CD14-positive monocyte (primary cell): ENCODE data around the gene TBXT. TPM values are rescaled to one million over a fixed set of nuclear protein-coding genes. Genes with fewer than 3 reads are reported as not detected.

Experiments
- DNase-seq, 3 donors: peaks; one replicate each; pipeline ENCODE4 v3.0.0-alpha.2; 2011 to 2022
- H2AFZ ChIP-seq: 2 replicates; pipeline ENCODE4 v1.6.0; 2012; ENCODE audit warnings: mild to moderate bottlenecking, low read depth, low read length, inconsistent platforms; ENCODE audit not compliant: insufficient read depth, poor library complexity, severe bottlenecking
- H3K27ac ChIP-seq, 2 donors: 1 replicate in 1 of 2; 2 replicates in 1 of 2; pipeline ENCODE4 v1.5.1; 2012 to 2013; ENCODE audit warnings: low read length in 2 of 2, control low read depth in 1 of 2, inconsistent platforms in 1 of 2, low read depth in 1 of 2, mild to moderate bottlenecking in 1 of 2
- H3K27me3 ChIP-seq, 2 donors: one replicate each; pipeline versions ENCODE4 v1.6.0 to v1.6.1; 2011 to 2013; ENCODE audit warnings: low read length in 2 of 2; ENCODE audit not compliant: control insufficient read depth in 2 of 2, insufficient read depth in 2 of 2
- H3K36me3 ChIP-seq, 2 donors: replicated peaks in 1 of 2; 1 replicate in 1 of 2; 2 replicates in 1 of 2; pipeline versions ENCODE4 v1.5.1 to v1.6.1; 2012 to 2013; ENCODE audit warnings: low read length in 2 of 2, control low read depth in 1 of 2, inconsistent platforms in 1 of 2, mild to moderate bottlenecking in 1 of 2; ENCODE audit not compliant: insufficient read depth in 2 of 2, control insufficient read depth in 1 of 2
- H3K4me1 ChIP-seq, 2 donors: 1 replicate in 1 of 2; 2 replicates in 1 of 2; pipeline versions ENCODE4 v1.5.1 to v1.6.1; 2012 to 2013; ENCODE audit warnings: low read length in 2 of 2, control low read depth in 1 of 2, inconsistent platforms in 1 of 2, mild to moderate bottlenecking in 1 of 2, moderate library complexity in 1 of 2; ENCODE audit not compliant: insufficient read depth in 2 of 2, control insufficient read depth in 1 of 2
- H3K4me2 ChIP-seq: replicated peaks from 2 replicates; pipeline ENCODE3; 2012; ENCODE audit warnings: low read length, moderate library complexity, mild to moderate bottlenecking; ENCODE audit not compliant: poor library complexity, severe bottlenecking; ENCODE audit errors: extremely low read depth
- H3K4me3 ChIP-seq, 3 experiments: fragments of 200-600 bp in 1 of 3; sonication (generic) in 1 of 3; replicated peaks in 1 of 3; 1 replicate in 2 of 3; 2 replicates in 1 of 3; pipeline ENCODE4 v1.5.1; 2011 to 2013; ENCODE audit warnings: low read length in 3 of 3, mild to moderate bottlenecking in 3 of 3, control low read depth in 2 of 3, low read depth in 2 of 3, inconsistent platforms in 1 of 3, moderate library complexity in 1 of 3
- H3K79me2 ChIP-seq: 2 replicates; pipeline ENCODE4 v1.6.0; 2012; ENCODE audit warnings: mild to moderate bottlenecking, control low read depth, inconsistent platforms, low read length, moderate library complexity; ENCODE audit not compliant: insufficient read depth
- H3K9ac ChIP-seq: 2 replicates; pipeline ENCODE4 v1.6.0; 2017; ENCODE audit warnings: low read length, mild to moderate bottlenecking; ENCODE audit not compliant: insufficient read depth, poor library complexity, severe bottlenecking
- H3K9me3 ChIP-seq, 2 donors: replicated peaks in 1 of 2; 1 replicate in 1 of 2; 2 replicates in 1 of 2; pipeline versions ENCODE4 v1.5.1 to v1.6.1; 2012 to 2013; ENCODE audit warnings: low read length in 2 of 2, control low read depth in 1 of 2; ENCODE audit not compliant: control insufficient read depth in 1 of 2, insufficient read depth in 1 of 2
- H4K20me1 ChIP-seq: 2 replicates; pipeline ENCODE4 v1.6.0; 2012; ENCODE audit warnings: mild to moderate bottlenecking, low read length, control low read depth, moderate library complexity; ENCODE audit not compliant: insufficient read depth
- H3K27ac Mint-ChIP-seq, 7 donors: one replicate each; pipeline ENCODE4 v1.8.0; 2020; ENCODE audit warnings: mild to moderate bottlenecking in 7 of 7, mixed read lengths in 7 of 7, moderate library complexity in 6 of 7, inconsistent platforms in 2 of 7
- H3K27me3 Mint-ChIP-seq, 3 donors: one replicate each; pipeline ENCODE4 v1.8.0; 2021 to 2022; ENCODE audit warnings: low read depth in 3 of 3, mild to moderate bottlenecking in 3 of 3, mixed read lengths in 3 of 3, moderate library complexity in 3 of 3, inconsistent platforms in 1 of 3
- H3K36me3 Mint-ChIP-seq, 2 donors: one replicate each; pipeline ENCODE4 v1.8.0; 2020; ENCODE audit warnings: mixed read lengths in 2 of 2, inconsistent platforms in 1 of 2, mild to moderate bottlenecking in 1 of 2
- H3K4me1 Mint-ChIP-seq: one replicate; pipeline ENCODE4 v1.8.0; 2020; ENCODE audit warnings: mild to moderate bottlenecking, mixed read lengths
- H3K4me3 Mint-ChIP-seq, 2 donors: one replicate each; pipeline ENCODE4 v1.8.0; 2020; ENCODE audit warnings: mild to moderate bottlenecking in 2 of 2, mixed read lengths in 2 of 2, moderate library complexity in 1 of 2
- H3K9me3 Mint-ChIP-seq, 7 donors: one replicate each; pipeline ENCODE4 v1.8.0; 2020 to 2022; ENCODE audit warnings: mixed read lengths in 7 of 7, mild to moderate bottlenecking in 6 of 7, moderate library complexity in 6 of 7, inconsistent platforms in 2 of 7
- WGBS: methylation state at CpG from one replicate; pipeline ENCODE4 v1.1.5; 2013; ENCODE audit warnings: missing lambda C conversion rate; ENCODE audit not compliant: insufficient coverage; 5-methylcytosine and 5-hydroxymethylcytosine counted together
- intact Hi-C, 2 donors: fragments of 100-400 bp; cut with micrococcal nuclease; formaldehyde crosslinking; loops; one replicate each; pipeline versions ENCODE4 v1.15.0 to v1.15.1; 2023
- polyA plus RNA-seq, 3 donors: library from polyadenylated mRNA; depleted of rRNA in 1 of 3; unstranded in 2 of 3; stranded (reverse) in 1 of 3; fragments of 300-500 nt in 2 of 3; fragments of >200 nt in 1 of 3; fragmentation: Illumina TruSeq in 2 of 3; gene quantifications; 1 replicate in 2 of 3; 2 replicates in 1 of 3; pipeline ENCODE4 v1.2.3, GENCODE V29; 2012 to 2021
- TF ChIP-seq, protein P1 (sequence below): fragments of 200-600 bp; IDR thresholded peaks from one replicate; pipeline ENCODE4 v1.8.0; 2022; ENCODE audit warnings: antibody characterized with exemption, mild to moderate bottlenecking

Gene TBXT
- polyA plus RNA-seq, 3 donors: not detected

DNA sequence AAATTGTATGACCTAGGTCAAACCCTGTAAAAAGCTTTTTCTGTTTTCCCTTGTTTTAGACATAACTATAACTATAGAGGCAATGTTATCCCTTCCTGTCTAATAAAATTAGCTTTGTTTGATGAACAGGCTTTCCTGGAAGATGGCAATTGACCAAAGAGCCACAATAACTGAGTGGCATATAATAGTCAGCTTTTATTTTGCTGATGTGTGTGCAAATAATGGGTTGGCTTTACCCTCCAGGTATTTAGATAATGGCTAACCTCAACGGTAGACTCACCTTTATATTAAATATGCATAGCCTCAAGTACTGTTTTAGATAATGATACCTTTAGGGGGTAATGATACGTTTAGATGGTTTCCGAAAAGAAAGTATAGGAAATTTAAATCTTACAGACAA lies 15.0 kb downstream of the TBXT start:
- Histone ChIP-seq H3K4me2 (no peak overlapping the region), H3K27me3 (no peaks in the 10 kb centered on the region), H4K20me1 (no peaks in the 10 kb centered on the region), H3K9me3 (peaks cover 5 to 16% of the 10 kb centered on the region in 2 donors), H3K4me1 (no peaks in the 10 kb centered on the region), H3K79me2 (no peaks in the 10 kb centered on the region), H2AFZ (no peak overlapping the region), H3K36me3 (no peaks in the 10 kb centered on the region), H3K9ac (no peak overlapping the region), H3K4me3 (no peak overlapping the region), H3K27ac (no peak overlapping the region)
- intact Hi-C loops: no loop called here
- Mint-ChIP-seq H3K27ac (no peak overlapping the region), H3K4me1 (no peaks in the 10 kb centered on the region), H3K4me3 (no peak overlapping the region), H3K9me3 (peaks cover 5 to 20% (median 13%) of the 10 kb centered on the region in 7 donors), H3K36me3 (no peaks in the 10 kb centered on the region), H3K27me3 (peaks cover 4 to 8% (median 4%) of the 10 kb centered on the region in 3 donors)
- TF ChIP-seq, protein P1, sequence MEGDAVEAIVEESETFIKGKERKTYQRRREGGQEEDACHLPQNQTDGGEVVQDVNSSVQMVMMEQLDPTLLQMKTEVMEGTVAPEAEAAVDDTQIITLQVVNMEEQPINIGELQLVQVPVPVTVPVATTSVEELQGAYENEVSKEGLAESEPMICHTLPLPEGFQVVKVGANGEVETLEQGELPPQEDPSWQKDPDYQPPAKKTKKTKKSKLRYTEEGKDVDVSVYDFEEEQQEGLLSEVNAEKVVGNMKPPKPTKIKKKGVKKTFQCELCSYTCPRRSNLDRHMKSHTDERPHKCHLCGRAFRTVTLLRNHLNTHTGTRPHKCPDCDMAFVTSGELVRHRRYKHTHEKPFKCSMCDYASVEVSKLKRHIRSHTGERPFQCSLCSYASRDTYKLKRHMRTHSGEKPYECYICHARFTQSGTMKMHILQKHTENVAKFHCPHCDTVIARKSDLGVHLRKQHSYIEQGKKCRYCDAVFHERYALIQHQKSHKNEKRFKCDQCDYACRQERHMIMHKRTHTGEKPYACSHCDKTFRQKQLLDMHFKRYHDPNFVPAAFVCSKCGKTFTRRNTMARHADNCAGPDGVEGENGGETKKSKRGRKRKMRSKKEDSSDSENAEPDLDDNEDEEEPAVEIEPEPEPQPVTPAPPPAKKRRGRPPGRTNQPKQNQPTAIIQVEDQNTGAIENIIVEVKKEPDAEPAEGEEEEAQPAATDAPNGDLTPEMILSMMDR: no peak
- WGBS: no CpG with 5 or more reads among the region's 3 CpGs
- DNase-seq: no peak

DNA sequence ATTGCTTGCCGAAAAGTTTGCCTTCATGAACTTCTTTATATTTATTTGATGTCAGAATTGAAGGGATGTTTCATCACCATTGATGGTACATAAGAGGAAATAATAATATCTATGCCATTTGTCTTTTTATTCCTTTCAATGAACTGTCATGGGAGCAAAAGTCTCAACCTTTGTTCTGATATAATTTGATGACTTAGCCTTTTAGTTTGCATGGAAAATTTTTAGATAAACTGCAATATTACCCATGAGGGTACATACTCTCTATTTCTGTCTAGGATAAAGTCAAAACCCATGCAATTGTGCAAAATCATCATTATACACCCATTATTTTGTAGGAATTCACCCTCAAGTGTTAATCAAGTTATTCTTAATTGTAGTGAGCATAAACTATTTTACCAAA lies 15.9 kb downstream of the TBXT start:
- no peaks in the 10 kb centered on the region for H3K36me3 ChIP-seq
- H3K4me1 ChIP-seq: no peaks in the 10 kb centered on the region
- WGBS: no CpG with 5 or more reads among the region's 1 CpG
- H3K27me3 ChIP-seq: no peaks in the 10 kb centered on the region
- TF ChIP-seq, protein P1: no peak
- H4K20me1 ChIP-seq: no peaks in the 10 kb centered on the region
- Mint-ChIP-seq H3K4me3 (no peak overlapping the region), H3K4me1 (no peaks in the 10 kb centered on the region), H3K27me3 (peaks cover 4 to 8% (median 6%) of the 10 kb centered on the region in 3 donors), H3K9me3 (peaks cover 5 to 26% (median 13%) of the 10 kb centered on the region in 7 donors), H3K27ac (no peak overlapping the region), H3K36me3 (no peaks in the 10 kb centered on the region)
- H3K27ac ChIP-seq: no peak overlapping the region
- intact Hi-C loops: no loop called here
- H3K4me3 ChIP-seq: no peak overlapping the region
- no peak overlapping the region for H3K9ac ChIP-seq
- H3K79me2 ChIP-seq: no peaks in the 10 kb centered on the region
- no peak overlapping the region for H3K4me2 ChIP-seq
- DNase-seq: no peak
- H2AFZ ChIP-seq: no peak overlapping the region
- peaks cover 5 to 16% of the 10 kb centered on the region in 2 donors for H3K9me3 ChIP-seq
